ENCODE data around the gene SCNN1A. TPM values are rescaled to one million over a fixed set of nuclear protein-coding genes. Genes with fewer than 3 reads are reported as not detected.

SCNN1A gene
- total RNA-seq, 4 donors from 2014 or later: 229 to 449 (median 336) TPM

GRCh38 chr12:6360578-6361490 lies 14.5 kb downstream of the SCNN1A start:
- no peaks in the 10 kb centered on the region for H3K9me3 ChIP-seq
- DNase-seq: no peak
- no peak overlapping the region for H3K4me3 ChIP-seq (replicated peaks in 1 of 3)
- no peak for TF ChIP-seq POLR2A (IDR thresholded peaks at IDR 0.05)
- TF ChIP-seq, protein P1, sequence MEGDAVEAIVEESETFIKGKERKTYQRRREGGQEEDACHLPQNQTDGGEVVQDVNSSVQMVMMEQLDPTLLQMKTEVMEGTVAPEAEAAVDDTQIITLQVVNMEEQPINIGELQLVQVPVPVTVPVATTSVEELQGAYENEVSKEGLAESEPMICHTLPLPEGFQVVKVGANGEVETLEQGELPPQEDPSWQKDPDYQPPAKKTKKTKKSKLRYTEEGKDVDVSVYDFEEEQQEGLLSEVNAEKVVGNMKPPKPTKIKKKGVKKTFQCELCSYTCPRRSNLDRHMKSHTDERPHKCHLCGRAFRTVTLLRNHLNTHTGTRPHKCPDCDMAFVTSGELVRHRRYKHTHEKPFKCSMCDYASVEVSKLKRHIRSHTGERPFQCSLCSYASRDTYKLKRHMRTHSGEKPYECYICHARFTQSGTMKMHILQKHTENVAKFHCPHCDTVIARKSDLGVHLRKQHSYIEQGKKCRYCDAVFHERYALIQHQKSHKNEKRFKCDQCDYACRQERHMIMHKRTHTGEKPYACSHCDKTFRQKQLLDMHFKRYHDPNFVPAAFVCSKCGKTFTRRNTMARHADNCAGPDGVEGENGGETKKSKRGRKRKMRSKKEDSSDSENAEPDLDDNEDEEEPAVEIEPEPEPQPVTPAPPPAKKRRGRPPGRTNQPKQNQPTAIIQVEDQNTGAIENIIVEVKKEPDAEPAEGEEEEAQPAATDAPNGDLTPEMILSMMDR (IDR thresholded peaks at IDR 0.05): no peak
- H3K36me3 ChIP-seq: peaks cover 0 to 8% of the 10 kb centered on the region in 2 donors
- H3K27ac ChIP-seq: peak overlapping the region in 1 of 3 donors; percentile 51
- H3K4me1 ChIP-seq: peaks cover 28 to 47% of the 10 kb centered on the region in 2 donors
- 52 to 69% methylated on average over 11 of the region's 11 CpGs for WGBS, 2 donors
- intact Hi-C loops (cut with DNase I): no loop called here
- no peaks in the 10 kb centered on the region for H3K27me3 ChIP-seq

DNA sequence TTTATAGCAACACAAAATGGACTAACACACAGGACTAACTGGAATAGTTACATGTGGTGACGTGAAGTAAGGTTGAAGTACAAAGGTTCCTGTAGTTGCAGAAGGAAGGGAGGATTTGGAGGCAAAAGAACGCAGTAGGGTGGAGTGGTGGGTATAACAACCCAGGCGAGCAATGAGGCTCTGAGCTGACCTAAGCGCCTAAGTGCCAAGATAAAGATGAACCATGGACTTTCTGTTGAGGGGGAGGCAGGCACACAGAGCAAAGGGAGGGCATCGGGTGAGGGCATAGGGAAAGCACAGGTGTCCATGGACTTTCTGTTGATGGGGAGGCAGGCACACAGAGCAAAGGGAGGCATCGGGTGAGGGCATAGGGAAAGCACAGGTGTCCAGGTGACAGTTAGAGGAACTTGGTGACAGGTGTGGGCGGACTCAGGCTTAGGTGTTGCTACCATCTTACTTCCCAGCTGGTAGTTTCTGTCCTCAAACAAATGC lies 15.2 kb downstream of the SCNN1A start:
- TF ChIP-seq POLR2A (IDR thresholded peaks at IDR 0.05): no peak
- TF ChIP-seq, protein P1 (IDR thresholded peaks at IDR 0.05): no peak
- DNase-seq: no peak
- Histone ChIP-seq H3K36me3 (peaks cover 0 to 15% of the 10 kb centered on the region in 2 donors), H3K4me1 (peaks cover 28 to 47% of the 10 kb centered on the region in 2 donors), H3K27ac (peak overlapping the region in 1 of 3 donors; percentile 51), H3K9me3 (no peaks in the 10 kb centered on the region), H3K27me3 (no peaks in the 10 kb centered on the region), H3K4me3 (replicated peaks in 1 of 3) (no peak overlapping the region)
- 76 to 86% methylated on average over 7 of the region's 7 CpGs for WGBS, 2 donors
- intact Hi-C loops (cut with DNase I): no loop called here

- no peak for DNase-seq
- Histone ChIP-seq H3K36me3 (peaks cover 0 to 16% of the 10 kb centered on the region in 2 donors), H3K9me3 (no peaks in the 10 kb centered on the region), H3K4me3 (replicated peaks in 1 of 3) (no peak overlapping the region), H3K4me1 (peaks cover 22 to 47% of the 10 kb centered on the region in 2 donors), H3K27ac (no peak overlapping the region), H3K27me3 (no peaks in the 10 kb centered on the region)
- intact Hi-C loops (cut with DNase I): no loop called here
- WGBS, 2 donors: 64 to 74% methylated on average over 1 of the region's 1 CpG
- TF ChIP-seq, protein P1 (IDR thresholded peaks at IDR 0.05): no peak
- TF ChIP-seq POLR2A (IDR thresholded peaks at IDR 0.05): no peak
Observed at GRCh38 chr12:6358881-6359280, 16.5 kb downstream of the SCNN1A start.

GRCh38 chr12:6356374-6356820 lies 19.0 kb downstream of the SCNN1A start:
- TF ChIP-seq, protein P1 (IDR thresholded peaks at IDR 0.05): no peak
- TF ChIP-seq POLR2A (IDR thresholded peaks at IDR 0.05): no peak
- 82 to 95% methylated on average over 5 of the region's 5 CpGs for WGBS, 2 donors

More at GRCh38 chr12:6356374-6356820, 19.0 kb downstream of the SCNN1A start:
- Histone ChIP-seq H3K27me3 (no peaks in the 10 kb centered on the region), H3K36me3 (peaks cover 0 to 16% of the 10 kb centered on the region in 2 donors), H3K27ac (no peak overlapping the region), H3K9me3 (no peaks in the 10 kb centered on the region), H3K4me1 (peaks cover 9 to 44% of the 10 kb centered on the region in 2 donors), H3K4me3 (replicated peaks in 1 of 3) (no peak overlapping the region)
- no peak for DNase-seq
- intact Hi-C loops (cut with DNase I): no loop called here

Measured in thyroid gland (tissue), 4 donors.